Measurements from ENCODE around the gene SECISBP2L. TPM values are rescaled to one million over a fixed set of nuclear protein-coding genes. Genes with fewer than 3 reads are reported as not detected.

SECISBP2L gene
- total and polyA plus RNA-seq, 2 donors (not counting 3 experiments of a cell fraction or from before 2014, with no cell fraction given), result 23.1 to 52.3 TPM

GRCh38 chr15:48984811-48985352 is 61.4 kb downstream of the SECISBP2L start:
- H3K4me2 ChIP-seq (ENCODE audit: insufficient read depth, low read length), result no peak overlapping the region
- no peaks in the 10 kb centered on the region for H3K9me3 ChIP-seq (replicated peaks; ENCODE audit: control insufficient read depth, insufficient read depth, low read length)
- no peak overlapping the region for H3K4me3 ChIP-seq (replicated peaks in 1 of 3; ENCODE audit: insufficient read depth in 1 of 3, low read depth in 1 of 3, low read length in 3 of 3)
- BruUV-seq (replicated peaks), result no TSS peak
- ChIA-PET CTCF (interaction anchor here (1.0 to 4.3 kb wide), 4 partner anchors 10 to 161 kb away, joined by 3 to 33 read pairs (median 10); no protein-coding TSS in a partner anchor), POLR2A (no interaction called here)
- no peaks in the 10 kb centered on the region for H4K20me1 ChIP-seq (replicated peaks; ENCODE audit: control insufficient read depth, extremely low read depth, insufficient read depth, low read length)
- no peak overlapping the region for H2AFZ ChIP-seq (ENCODE audit: low read depth, low read length)
- H3K27ac ChIP-seq (ENCODE audit: insufficient read depth, low read depth, low read length), result no peak overlapping the region
- FAIRE-seq (no peak), DNase-seq (ENCODE audit: low read depth, low spot score) (no peak)
- H3K27me3 ChIP-seq (ENCODE audit: control insufficient read depth in 2 of 2, insufficient read depth in 2 of 2, low read length in 2 of 2), result peaks cover 5 to 9% of the 10 kb centered on the region in 2 experiments
- dilution Hi-C loops (cut with MboI; ENCODE audit: extremely low pct_ligation_motif_present, low sequenced_read_pairs), result no loop called here
- no peaks in the 10 kb centered on the region for H3K36me3 ChIP-seq (ENCODE audit: control insufficient read depth in 2 of 2, extremely low read depth in 1 of 2, insufficient read depth in 2 of 2, low read length in 2 of 2)
- no peaks in the 10 kb centered on the region for H3K79me2 ChIP-seq (ENCODE audit: control insufficient read depth, insufficient read depth, low read length)
- TF ChIP-seq EZH2 (IDR thresholded peaks at IDR 0.05; ENCODE audit: borderline replicate concordance, low read depth, low read length, severe bottlenecking), result no peak
- no peak for TF ChIP-seq FOS (IDR thresholded peaks at IDR 0.05; ENCODE audit: borderline replicate concordance, insufficient read depth, low read length)
- no peak for TF ChIP-seq GATA2 (IDR thresholded peaks at IDR 0.05; ENCODE audit: insufficient read depth, insufficient read length, low read depth, low read length)
- no peak for TF ChIP-seq MYC (IDR thresholded peaks at IDR 0.05; ENCODE audit: low read depth, low read length)
- TF ChIP-seq MAX (IDR thresholded peaks at IDR 0.05; ENCODE audit: insufficient read depth, insufficient read length), result no peak
- no peak for TF ChIP-seq POLR2AphosphoS5 (IDR thresholded peaks at IDR 0.05; ENCODE audit: insufficient read depth, low read depth, low read length)
- TF ChIP-seq POLR2A (IDR thresholded peaks at IDR 0.05; ENCODE audit: low read depth, low read length), result no peak
- no peaks in the 10 kb centered on the region for H3K9me1 ChIP-seq (replicated peaks; ENCODE audit: control insufficient read depth, extremely low read depth, insufficient read depth, low read length)
- intact Hi-C loops (cut with micrococcal nuclease), result no loop called here
- no peak overlapping the region for H3K9ac ChIP-seq (replicated peaks; ENCODE audit: extremely low read depth, insufficient read depth, low read length)
- no peaks in the 10 kb centered on the region for H3K4me1 ChIP-seq (ENCODE audit: control insufficient read depth, extremely low read depth, insufficient read depth, low read length)

Measured in endothelial cell of umbilical vein (primary cell).